Upper lobe of left lung (tissue), 6 donors: Measurements from ENCODE around the gene IDH3A. TPM values are rescaled to one million over a fixed set of nuclear protein-coding genes. Genes with fewer than 3 reads are reported as not detected.

Experiments
- ATAC-seq, 2 donors: fragments of 200-7000 bp; cut with Tn5 transposase; one replicate each; pipeline ENCODE4 v1.9.1; 2022; ENCODE audit warnings: mild to moderate bottlenecking in 2 of 2, moderate library complexity in 2 of 2; ENCODE audit not compliant: low FRiP score in 2 of 2
- DNase-seq, 2 donors: peaks; one replicate each; pipeline ENCODE4 v3.0.0-alpha.2; 2019 to 2020
- H3K27ac ChIP-seq, 4 donors: fragments of 200-600 bp; sonication (generic); one replicate each; pipeline ENCODE4 v1.5.1; 2016 to 2019
- H3K27me3 ChIP-seq, 4 donors: fragments of 200-600 bp; sonication (generic); one replicate each; pipeline ENCODE4 v1.5.1; 2017 to 2019
- H3K36me3 ChIP-seq, 4 donors: fragments of 200-600 bp; sonication (generic); one replicate each; pipeline ENCODE4 v1.5.1; 2016 to 2019
- H3K4me1 ChIP-seq, 4 donors: fragments of 200-600 bp; sonication (generic); one replicate each; pipeline ENCODE4 v1.5.1; 2018 to 2019
- H3K4me3 ChIP-seq, 4 donors: fragments of 200-600 bp; sonication (generic); one replicate each; pipeline ENCODE4 v1.5.1; 2017 to 2019; ENCODE audit warnings: mild to moderate bottlenecking in 2 of 4, moderate library complexity in 1 of 4
- H3K9me3 ChIP-seq, 4 donors: fragments of 200-600 bp; sonication (generic); one replicate each; pipeline ENCODE4 v1.5.1; 2018 to 2019
- CTCF ChIP-seq, 6 experiments: fragments of 450-650 bp in 4 of 6; fragments of 200-600 bp in 2 of 6; sonication (generic) in 2 of 6; IDR thresholded peaks; one replicate each; pipeline ENCODE4 v1.5.1; 2016 to 2019; ENCODE audit warnings: antibody characterized with exemption in 6 of 6
- EP300 ChIP-seq, 4 donors: sonication (generic); formaldehyde crosslinking; IDR thresholded peaks; one replicate each; pipeline ENCODE4 v1.5.1; 2017; ENCODE audit warnings: antibody characterized with exemption in 4 of 4, control low read depth in 2 of 4
- POLR2A ChIP-seq, 4 donors: fragments of 450-650 bp; IDR thresholded peaks; one replicate each; pipeline ENCODE4 v1.5.1; 2016 to 2017; ENCODE audit warnings: antibody characterized with exemption in 4 of 4, mild to moderate bottlenecking in 2 of 4
- POLR2AphosphoS5 ChIP-seq, 2 donors: sonication (generic); formaldehyde crosslinking; IDR thresholded peaks; one replicate each; pipeline ENCODE4 v1.5.1; 2017; ENCODE audit warnings: antibody characterized with exemption in 2 of 2
- WGBS, 2 donors: methylation state at CpG; one replicate each; pipeline ENCODE4 v1.1.5; 2017 to 2018; 5-methylcytosine and 5-hydroxymethylcytosine counted together
- total RNA-seq, 6 donors: library from RNA; depleted of rRNA in 4 of 6; stranded (reverse); fragments of >200 nt in 4 of 6; gene quantifications; one replicate each; pipeline versions ENCODE4 v1.1.0 to v1.2.1, GENCODE V29; 2016 to 2021
- donor health status: DM: no; HTN: no; CAD: no; lungs with moderate emphysema.
- donor health status: DM: no; HTN: yes; CAD: no; lungs with severe emphysema.

Gene IDH3A
- total RNA-seq, 6 donors from 2014 or later, result 17.5 to 80.1 (median 48.2) TPM

GRCh38 chr15:78211189-78211921 is 62.2 kb downstream of the IDH3A start:
- Histone ChIP-seq H3K36me3 (no peaks in the 10 kb centered on the region), H3K27me3 (no peaks in the 10 kb centered on the region), H3K4me3 (no peak overlapping the region), H3K27ac (no peak overlapping the region), H3K9me3 (no peaks in the 10 kb centered on the region), H3K4me1 (peaks cover 2 to 6% (median 3%) of the 10 kb centered on the region in 4 donors)
- TF ChIP-seq POLR2A (IDR thresholded peaks at IDR 0.05), result no peak
- TF ChIP-seq CTCF (IDR thresholded peaks at IDR 0.05), result no peak
- TF ChIP-seq EP300 (IDR thresholded peaks at IDR 0.05), result no peak
- no peak for TF ChIP-seq POLR2AphosphoS5 (IDR thresholded peaks at IDR 0.05)
- DNase-seq (no peak), ATAC-seq (no peak)
- WGBS, 2 donors, result 80 to 84% methylated on average over 12 of the region's 12 CpGs

GRCh38 chr15:78212008-78212407 is 62.8 kb downstream of the IDH3A start:
- Histone ChIP-seq H3K27me3 (no peaks in the 10 kb centered on the region), H3K4me3 (no peak overlapping the region), H3K9me3 (no peaks in the 10 kb centered on the region), H3K36me3 (no peaks in the 10 kb centered on the region), H3K27ac (no peak overlapping the region), H3K4me1 (peaks cover 3 to 7% (median 4%) of the 10 kb centered on the region in 4 donors)
- ATAC-seq (no peak), DNase-seq (no peak)
- TF ChIP-seq CTCF (IDR thresholded peaks at IDR 0.05) (no peak), POLR2AphosphoS5 (IDR thresholded peaks at IDR 0.05) (no peak), EP300 (IDR thresholded peaks at IDR 0.05) (no peak), POLR2A (IDR thresholded peaks at IDR 0.05) (no peak)
- 86 to 91% methylated on average over 10 of the region's 10 CpGs for WGBS, 2 donors

- peaks cover 3 to 7% (median 4%) of the 10 kb centered on the region in 4 donors for H3K4me1 ChIP-seq
- H3K27me3 ChIP-seq, result no peaks in the 10 kb centered on the region
Measured at GRCh38 chr15:78212546-78213424, 63.6 kb downstream of the IDH3A start.

GRCh38 chr15:78213425-78213750 is 64.2 kb downstream of the IDH3A start:
- DNase-seq (no peak), ATAC-seq (no peak)
- TF ChIP-seq EP300 (IDR thresholded peaks at IDR 0.05) (no peak), CTCF (IDR thresholded peaks at IDR 0.05) (no peak), POLR2AphosphoS5 (IDR thresholded peaks at IDR 0.05) (no peak), POLR2A (IDR thresholded peaks at IDR 0.05) (no peak)
- Histone ChIP-seq H3K36me3 (no peaks in the 10 kb centered on the region), H3K4me1 (peaks cover 3 to 7% (median 4%) of the 10 kb centered on the region in 4 donors), H3K4me3 (no peak overlapping the region), H3K27ac (no peak overlapping the region), H3K9me3 (no peaks in the 10 kb centered on the region), H3K27me3 (no peaks in the 10 kb centered on the region)
- 89 to 90% methylated on average over 4 to 5 of the region's 6 CpGs for WGBS, 2 donors

More at GRCh38 chr15:78212546-78213424, 63.6 kb downstream of the IDH3A start:
- peak in 1 of 2 donors; percentile 65 for DNase-seq
- ATAC-seq, result peak in 1 of 2 donors; percentile 59
- WGBS, 2 donors, result 85 to 90% methylated on average over 7 to 17 of the region's 17 CpGs
- no peak for TF ChIP-seq CTCF (IDR thresholded peaks at IDR 0.05)
- no peak for TF ChIP-seq EP300 (IDR thresholded peaks at IDR 0.05)
- no peak for TF ChIP-seq POLR2AphosphoS5 (IDR thresholded peaks at IDR 0.05)
- no peak for TF ChIP-seq POLR2A (IDR thresholded peaks at IDR 0.05)
- Histone ChIP-seq H3K36me3 (no peaks in the 10 kb centered on the region), H3K27ac (no peak overlapping the region), H3K4me3 (no peak overlapping the region), H3K9me3 (no peaks in the 10 kb centered on the region)
